22Rv1 (cell line): ENCODE results near the gene ZSCAN12.

Experiments
- H3K27ac ChIP-seq: fragments of 450-650 bp; 2 replicates; pipeline ENCODE4 v1.5.1; 2017
- CTCF ChIP-seq: fragments of 450-650 bp; IDR thresholded peaks from 2 replicates; pipeline ENCODE4 v1.5.1; 2017; ENCODE audit warnings: mild to moderate bottlenecking
- ZFX ChIP-seq: fragments of 450-650 bp; IDR thresholded peaks from 2 replicates; pipeline ENCODE4 v1.6.1; 2017; ENCODE audit warnings: antibody characterized with exemption, borderline replicate concordance

The ZSCAN12 gene

GRCh38 chr6:28351493-28351925 is 48.0 kb downstream of the ZSCAN12 start:
- TF ChIP-seq CTCF (no peak), ZFX (no peak)
- no peak overlapping the region for H3K27ac ChIP-seq

GRCh38 chr6:28351087-28351486 is 48.5 kb downstream of the ZSCAN12 start:
- no peak overlapping the region for H3K27ac ChIP-seq
- TF ChIP-seq ZFX (no peak), CTCF (no peak)

GRCh38 chr6:28349892-28350737 is 49.4 kb downstream of the ZSCAN12 start, which contains the start of gene ZKSCAN3:
TSS of gene ZKSCAN3 (plus strand) at chr6:28349947. CDS start at chr6:28359587, 9,640 bp downstream.
- no peak for TF ChIP-seq CTCF
- no peak for TF ChIP-seq ZFX
- H3K27ac ChIP-seq = peak within 1 kb of the TSS; percentile 67

- peak overlapping the region; percentile 67 for H3K27ac ChIP-seq
- TF ChIP-seq CTCF = no peak
- TF ChIP-seq ZFX = no peak
Measured at GRCh38 chr6:28349344-28349891, 50.1 kb downstream of the ZSCAN12 start.

- H3K27ac ChIP-seq = no peak overlapping the region
- TF ChIP-seq CTCF = no peak
Measured at GRCh38 chr6:28347119-28347518, 52.4 kb downstream of the ZSCAN12 start.

- no peak overlapping the region for H3K27ac ChIP-seq
- TF ChIP-seq CTCF (no peak), ZFX (no peak)
Measured at GRCh38 chr6:28345201-28345600, 54.3 kb downstream of the ZSCAN12 start.
